HG02973 (cell line): ENCODE data around the gene TTLL7.

Experiments
- ATAC-seq: cut with Tn5 transposase; IDR thresholded peaks from one replicate; pipeline ENCODE4 v1.9.1; 2021; ENCODE audit warnings: moderate library complexity; ENCODE audit not compliant: unreplicated experiment

The TTLL7 gene, protein sequence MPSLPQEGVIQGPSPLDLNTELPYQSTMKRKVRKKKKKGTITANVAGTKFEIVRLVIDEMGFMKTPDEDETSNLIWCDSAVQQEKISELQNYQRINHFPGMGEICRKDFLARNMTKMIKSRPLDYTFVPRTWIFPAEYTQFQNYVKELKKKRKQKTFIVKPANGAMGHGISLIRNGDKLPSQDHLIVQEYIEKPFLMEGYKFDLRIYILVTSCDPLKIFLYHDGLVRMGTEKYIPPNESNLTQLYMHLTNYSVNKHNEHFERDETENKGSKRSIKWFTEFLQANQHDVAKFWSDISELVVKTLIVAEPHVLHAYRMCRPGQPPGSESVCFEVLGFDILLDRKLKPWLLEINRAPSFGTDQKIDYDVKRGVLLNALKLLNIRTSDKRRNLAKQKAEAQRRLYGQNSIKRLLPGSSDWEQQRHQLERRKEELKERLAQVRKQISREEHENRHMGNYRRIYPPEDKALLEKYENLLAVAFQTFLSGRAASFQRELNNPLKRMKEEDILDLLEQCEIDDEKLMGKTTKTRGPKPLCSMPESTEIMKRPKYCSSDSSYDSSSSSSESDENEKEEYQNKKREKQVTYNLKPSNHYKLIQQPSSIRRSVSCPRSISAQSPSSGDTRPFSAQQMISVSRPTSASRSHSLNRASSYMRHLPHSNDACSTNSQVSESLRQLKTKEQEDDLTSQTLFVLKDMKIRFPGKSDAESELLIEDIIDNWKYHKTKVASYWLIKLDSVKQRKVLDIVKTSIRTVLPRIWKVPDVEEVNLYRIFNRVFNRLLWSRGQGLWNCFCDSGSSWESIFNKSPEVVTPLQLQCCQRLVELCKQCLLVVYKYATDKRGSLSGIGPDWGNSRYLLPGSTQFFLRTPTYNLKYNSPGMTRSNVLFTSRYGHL

GRCh38 chr1:83998498-83999315 lies at the start of gene TTLL7:
TSS of gene TTLL7 (minus strand) at chr1:83999132. CDS start at chr1:83952211, 46,921 bp downstream.
- peak; percentile 84 for ATAC-seq

- no peak for ATAC-seq
These were observed 43.5 kb upstream of the TTLL7 start for GRCh38 chr1:84042461-84042860.

DNA sequence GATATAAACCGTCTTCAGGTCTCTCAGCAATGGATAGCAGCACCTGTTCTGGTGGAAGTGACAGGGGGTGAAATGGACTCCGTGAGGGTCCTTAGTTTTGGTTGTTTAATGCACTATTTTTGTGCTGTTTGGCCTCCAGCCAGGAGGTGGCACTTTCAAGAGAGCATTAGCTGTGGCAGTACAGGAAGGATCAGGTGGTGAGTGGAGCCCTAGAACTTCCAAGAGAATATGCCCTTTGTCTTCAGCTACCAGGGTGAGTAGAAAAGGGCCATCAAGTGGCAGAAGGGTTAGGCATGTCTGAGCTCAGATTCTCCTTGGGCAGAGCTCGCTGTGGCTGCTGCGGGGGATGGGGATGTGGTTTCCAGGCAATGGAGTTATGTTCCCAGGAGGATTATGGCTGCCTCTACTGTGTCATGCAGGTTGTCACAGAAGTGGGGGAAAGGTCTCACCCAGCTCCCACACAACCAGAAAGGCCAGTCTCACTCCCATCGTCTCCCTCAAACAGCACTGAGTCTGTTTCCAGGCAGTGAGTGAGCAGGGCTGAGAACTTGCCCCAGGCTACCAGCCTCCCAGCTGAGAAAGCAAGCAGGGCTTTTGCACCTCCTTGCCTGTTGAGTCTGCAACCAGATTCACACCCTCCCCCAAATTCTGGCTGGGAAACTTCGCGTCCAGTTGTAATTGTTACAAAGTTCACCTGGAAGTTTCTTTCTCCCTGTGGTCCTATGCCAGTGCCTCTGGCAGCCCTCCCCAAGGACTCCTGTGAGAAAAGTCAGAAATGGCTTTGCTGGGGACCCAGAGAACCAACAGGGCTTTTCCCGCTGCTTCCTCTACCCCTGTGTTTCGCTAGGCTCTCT lies 39.1 kb upstream of the TTLL7 start:
- ATAC-seq: no peak

GRCh38 chr1:84031802-84032327 lies 32.9 kb upstream of the TTLL7 start:
- no peak for ATAC-seq

GRCh38 chr1:84027368-84027767 lies 28.4 kb upstream of the TTLL7 start:
- ATAC-seq: no peak

DNA sequence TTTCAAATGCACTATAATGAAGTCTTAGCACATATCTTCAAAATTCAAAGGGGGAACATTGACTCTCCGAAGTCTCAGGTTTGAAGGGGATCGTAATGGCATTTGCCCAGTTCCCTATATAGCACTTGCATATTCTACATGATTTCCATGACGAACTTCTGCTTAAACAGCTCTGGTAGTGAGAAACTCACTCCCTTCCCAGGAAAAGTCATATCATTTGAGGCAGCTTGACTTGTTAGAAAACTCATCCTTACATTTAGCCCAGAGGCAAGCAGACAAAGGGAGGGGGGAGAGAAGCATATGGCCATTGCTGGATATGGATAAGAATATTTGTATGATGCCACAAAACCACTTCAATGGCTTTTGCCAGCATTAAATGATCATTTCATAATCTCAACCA lies 27.0 kb upstream of the TTLL7 start:
- ATAC-seq: no peak

DNA sequence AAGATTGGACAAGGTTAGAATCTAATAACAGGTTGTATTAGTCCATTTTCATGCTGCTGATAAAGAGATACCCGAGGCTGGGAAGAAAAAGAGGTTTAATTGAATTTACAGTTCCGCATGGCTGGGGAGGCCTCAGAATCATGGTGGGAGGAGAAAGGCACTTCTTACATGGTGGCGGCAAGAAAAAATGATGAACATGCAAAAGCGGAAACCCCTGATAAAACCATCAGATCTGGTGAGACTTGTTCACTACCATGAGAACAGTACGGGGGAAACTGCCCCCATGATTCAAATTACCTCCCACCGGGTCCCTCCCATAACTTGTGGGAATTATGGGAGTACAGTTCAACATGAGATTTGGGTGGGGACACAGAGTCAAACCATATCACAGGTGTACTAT lies 22.9 kb upstream of the TTLL7 start:
- no peak for ATAC-seq

DNA sequence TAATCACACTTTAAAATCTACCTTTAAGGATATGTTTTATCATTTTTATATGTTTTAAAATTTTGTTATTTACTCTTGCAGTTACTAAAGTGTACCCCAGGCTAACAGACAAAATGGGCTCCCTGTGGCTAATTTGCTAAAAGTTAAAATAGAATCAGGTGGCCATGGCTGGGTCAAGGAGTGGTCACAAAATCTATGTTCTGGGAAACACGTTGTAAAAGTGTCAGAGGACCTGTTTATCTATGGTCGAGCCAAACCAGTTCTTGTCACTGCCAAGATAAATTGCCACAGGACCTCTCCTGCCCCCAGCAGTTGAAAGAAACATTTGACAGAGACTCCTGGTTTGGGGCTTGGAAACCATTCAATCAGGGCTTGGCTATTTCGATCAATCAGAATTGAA lies 21.2 kb upstream of the TTLL7 start:
- no peak for ATAC-seq

GRCh38 chr1:84019217-84019616 lies 20.3 kb upstream of the TTLL7 start:
- no peak for ATAC-seq

DNA sequence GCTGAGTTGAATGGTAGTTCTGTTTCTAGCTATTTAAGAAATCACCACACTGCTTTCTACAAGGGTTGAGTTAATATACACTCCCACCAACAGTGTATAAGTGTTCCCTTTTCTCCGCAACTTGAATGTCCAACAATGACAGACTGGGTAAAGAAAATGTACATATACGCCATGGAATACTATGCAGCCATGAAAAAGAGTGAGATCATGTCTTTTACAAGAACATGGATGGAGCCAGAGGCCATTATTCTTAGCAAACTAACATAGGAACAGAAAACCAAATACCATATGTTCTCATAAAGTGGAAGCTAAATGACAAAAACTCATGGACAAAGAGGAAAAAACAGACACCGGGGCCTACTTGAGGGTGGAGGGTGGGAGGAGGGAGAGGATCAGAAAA lies 14.8 kb upstream of the TTLL7 start:
- no peak for ATAC-seq

GRCh38 chr1:84012018-84012417 lies 13.1 kb upstream of the TTLL7 start:
- no peak for ATAC-seq

DNA sequence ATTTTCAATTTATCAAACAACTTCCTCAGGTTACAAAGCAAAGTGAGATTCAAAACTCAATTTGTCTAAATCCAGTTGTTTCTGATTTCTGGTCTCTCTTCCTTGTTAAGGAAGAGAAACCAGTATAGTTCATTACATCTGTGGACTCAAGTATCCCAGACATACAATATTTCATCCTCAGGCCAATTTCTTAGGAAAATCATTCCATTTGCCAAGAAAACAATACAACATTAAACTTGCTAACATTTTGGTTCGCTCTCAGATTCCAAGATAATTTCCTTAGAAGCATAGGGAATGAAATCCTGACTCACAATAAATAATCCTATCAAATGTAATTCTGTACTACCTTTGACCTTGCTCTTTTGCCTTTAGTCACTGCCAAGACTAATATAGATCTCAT lies 11.2 kb upstream of the TTLL7 start:
- ATAC-seq: no peak

GRCh38 chr1:84008631-84009030 lies 9.7 kb upstream of the TTLL7 start:
- no peak for ATAC-seq

GRCh38 chr1:84006591-84006990 lies 7.7 kb upstream of the TTLL7 start:
- ATAC-seq: no peak

- ATAC-seq: no peak
These were observed 2.6 kb upstream of the TTLL7 start for GRCh38 chr1:84001501-84001900.

DNA sequence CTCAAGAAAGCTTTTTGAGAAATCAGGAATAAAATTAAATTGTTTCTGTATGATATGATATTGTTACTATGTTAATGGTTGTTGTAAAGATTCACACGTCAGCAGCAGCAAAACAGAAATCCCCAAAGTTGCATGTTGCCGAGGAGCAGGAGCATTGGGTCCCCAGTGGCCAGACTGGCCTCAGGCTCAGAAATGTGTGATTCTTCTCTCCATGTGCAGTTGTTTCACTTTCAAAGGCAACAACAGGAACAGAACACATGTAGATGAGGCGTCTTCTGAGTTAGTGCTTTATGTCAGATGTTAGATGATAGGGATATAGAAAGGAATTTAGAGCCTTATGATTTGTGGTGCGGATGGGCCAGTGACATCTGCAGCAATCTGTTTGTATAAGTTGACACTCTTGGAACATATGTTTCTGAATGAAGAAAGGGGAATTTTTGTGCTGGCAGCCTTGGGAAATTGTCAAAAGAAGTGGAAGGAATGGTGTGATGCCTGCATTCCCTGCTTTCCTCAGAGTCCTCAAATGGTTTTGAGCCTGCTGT lies 2.1 kb upstream of the TTLL7 start:
- no peak for ATAC-seq

GRCh38 chr1:84000196-84000885 lies 1.4 kb upstream of the TTLL7 start:
- ATAC-seq: no peak

GRCh38 chr1:83999316-83999819 lies 436 bp upstream of the TTLL7 start:
- ATAC-seq: peak; percentile 81

- ATAC-seq: no peak
These were observed 781 bp downstream of the TTLL7 start for GRCh38 chr1:83998205-83998497.
